Suppressor macrophage treated with lipopolysaccharide for 4 hours (primary cell): ENCODE measurements around the gene EPB41.
"Not testable (repeated sequence)": the region's sequence is repeated elsewhere in the genome, so short reads cannot be mapped to it uniquely, and the experiment has no call there.

Experiments used
- DNase-seq: peaks from one replicate; pipeline ENCODE4 v3.0.0-alpha.2; 2020

EPB41 gene

GRCh38 chr1:29056256-29056655 lies 141.9 kb downstream of the EPB41 start:
- DNase-seq = no peak

DNA sequence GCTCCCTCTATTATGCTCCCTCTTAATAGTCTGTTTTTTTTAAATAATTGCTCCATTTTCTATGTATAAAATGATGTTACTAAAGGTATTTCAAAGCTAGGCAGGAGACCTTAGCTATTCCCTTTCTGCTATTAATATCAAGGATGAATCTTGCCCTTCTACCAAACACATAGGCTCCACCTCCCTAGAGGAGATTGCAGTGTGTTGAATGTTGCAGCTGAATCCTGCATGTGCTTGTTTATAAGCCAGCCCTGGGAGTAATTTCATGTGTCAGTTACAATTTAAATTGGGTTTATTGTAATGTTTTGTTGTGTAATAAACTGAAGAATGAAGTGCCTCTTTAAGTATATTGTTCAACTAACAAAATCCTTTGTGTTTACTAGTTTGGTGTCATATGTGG lies 143.3 kb downstream of the EPB41 start:
- no peak for DNase-seq

DNA sequence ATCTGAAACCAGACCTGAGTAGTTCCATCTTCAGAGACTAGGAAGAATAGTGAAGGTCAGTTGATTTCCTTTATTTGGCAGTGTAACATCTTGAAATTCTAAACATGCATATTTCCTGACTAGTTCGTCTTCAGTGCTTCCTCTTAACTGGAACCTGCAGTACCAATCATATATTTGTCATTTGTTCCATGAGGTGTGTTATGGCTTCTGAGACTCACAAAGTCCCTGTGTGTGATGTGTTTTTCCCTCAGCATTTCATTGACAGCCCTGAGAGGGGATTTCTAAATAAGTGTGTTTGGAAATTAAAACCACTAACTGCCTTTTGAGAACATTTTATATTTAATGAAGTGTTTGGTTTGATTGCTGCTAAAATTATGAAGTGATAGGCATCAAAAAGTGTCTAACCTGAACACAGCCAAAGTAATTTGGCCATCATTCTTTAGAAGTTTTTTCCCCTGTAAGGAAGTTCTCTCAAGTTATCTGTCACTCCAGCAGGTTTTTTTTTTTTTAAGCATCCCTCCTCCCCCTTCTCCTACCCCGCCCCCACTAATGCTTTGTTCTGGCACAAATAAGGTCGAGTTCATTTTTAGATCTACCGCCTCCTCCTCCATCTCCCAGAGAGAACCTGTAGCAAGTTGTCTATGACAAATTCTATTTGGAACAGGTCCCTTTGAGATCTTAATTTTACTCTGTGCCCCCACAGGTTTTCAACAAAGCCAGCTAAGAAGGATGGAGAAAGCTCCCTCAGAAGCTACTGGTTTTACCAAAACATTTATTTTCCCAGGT lies 148.0 kb downstream of the EPB41 start:
- DNase-seq = no peak

DNA sequence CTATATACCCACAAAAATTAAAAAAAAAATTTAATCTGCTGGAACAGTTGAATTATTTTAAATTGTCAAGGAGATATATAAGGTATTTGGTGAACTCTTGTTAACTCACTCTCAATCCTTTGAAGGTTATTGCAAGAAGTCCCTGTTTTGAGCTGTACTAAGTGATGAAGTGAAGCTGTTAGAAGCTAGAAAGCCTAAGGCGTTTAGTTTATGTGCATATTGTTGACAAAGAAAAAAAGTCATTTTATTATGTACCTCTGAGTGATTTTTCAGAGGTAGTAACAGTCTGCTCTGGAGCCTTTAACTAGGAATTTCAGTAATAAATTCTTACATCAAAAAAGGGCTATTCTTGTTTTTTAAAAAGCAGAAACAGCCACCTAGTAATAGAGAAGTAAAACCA lies 149.7 kb downstream of the EPB41 start:
- DNase-seq = no peak

- DNase-seq = no peak
These were observed 162.8 kb downstream of the EPB41 start for GRCh38 chr1:29077155-29077554.

GRCh38 chr1:29079916-29080629 lies 165.7 kb downstream of the EPB41 start:
- DNase-seq = not testable (repeated sequence)

- DNase-seq = no peak
These were observed 166.8 kb downstream of the EPB41 start for GRCh38 chr1:29081201-29081600.

DNA sequence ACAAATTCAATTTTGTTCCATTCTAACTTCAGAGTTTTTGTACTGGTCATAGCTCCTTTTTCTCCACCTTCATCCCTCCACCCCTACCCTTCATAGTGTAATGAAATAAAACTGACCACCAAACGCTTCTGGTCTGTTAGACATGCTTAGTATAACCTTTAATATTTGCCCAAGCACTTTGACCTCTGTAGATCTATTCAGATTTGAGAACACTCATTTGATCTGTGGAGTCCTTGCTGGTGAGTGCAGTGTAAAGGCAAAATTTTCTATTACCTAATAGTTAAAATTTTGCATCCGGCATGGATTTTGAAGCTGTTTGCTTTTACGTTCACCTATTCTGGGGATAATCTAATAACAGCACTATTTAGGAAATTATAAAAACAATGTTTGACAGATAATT lies 168.2 kb downstream of the EPB41 start:
- DNase-seq = no peak

DNA sequence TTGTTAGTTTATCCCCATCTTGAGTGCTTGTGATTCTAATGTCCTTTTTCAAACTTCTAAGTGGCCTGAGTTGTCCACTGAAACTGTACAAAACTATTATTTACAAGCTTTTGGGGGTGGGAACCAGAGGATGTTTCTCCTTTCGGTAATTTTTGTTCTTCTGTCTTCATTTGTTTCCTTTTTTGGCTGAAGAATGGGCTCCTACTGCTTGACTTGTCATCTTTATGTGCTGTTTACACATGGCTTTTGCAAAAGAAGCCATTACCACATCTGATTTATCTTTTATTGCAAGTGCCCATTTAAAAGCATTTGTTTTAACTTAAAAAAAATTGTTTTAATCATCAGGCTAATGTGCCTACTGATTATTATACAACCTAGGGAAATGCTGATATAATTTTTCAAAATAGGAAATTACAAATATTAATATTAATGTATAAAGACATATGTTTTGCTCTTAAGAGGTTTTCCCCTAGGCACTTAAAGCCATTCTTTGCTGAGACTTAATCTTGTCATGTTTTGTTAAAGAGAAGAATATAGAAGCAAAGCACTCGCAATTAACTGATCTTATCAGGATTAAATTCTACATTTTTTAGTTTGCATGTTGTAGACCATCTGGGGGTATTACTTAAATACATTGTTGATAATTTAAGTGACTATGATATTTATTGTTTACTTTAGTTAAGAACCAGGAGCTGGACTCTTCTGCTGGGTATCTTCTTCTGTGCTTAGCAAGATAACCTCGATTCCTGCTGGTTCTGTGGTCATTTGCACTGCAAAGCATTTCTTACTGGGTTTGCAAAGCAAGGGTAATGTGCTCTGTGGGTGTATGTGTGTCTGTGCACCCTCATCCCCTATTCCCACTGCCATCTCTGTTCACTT lies 169.2 kb downstream of the EPB41 start:
- DNase-seq = no peak

DNA sequence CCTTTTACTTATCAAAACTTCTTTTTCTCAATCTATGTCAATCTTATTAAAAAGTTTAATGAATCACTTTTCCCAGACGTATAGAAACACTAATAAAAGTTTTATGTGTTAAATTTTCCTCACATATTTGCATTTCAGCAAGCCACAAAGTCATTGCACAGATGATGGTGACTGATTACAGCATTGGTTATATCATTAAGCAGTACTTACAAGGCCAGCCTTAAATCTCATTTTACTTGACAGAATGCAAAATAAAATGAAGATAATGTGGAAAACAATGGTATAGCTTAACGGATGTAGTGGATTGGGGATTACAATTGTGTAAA lies 169.8 kb downstream of the EPB41 start:
- no peak for DNase-seq

GRCh38 chr1:29090937-29091618 lies 176.7 kb downstream of the EPB41 start:
- DNase-seq = no peak

DNA sequence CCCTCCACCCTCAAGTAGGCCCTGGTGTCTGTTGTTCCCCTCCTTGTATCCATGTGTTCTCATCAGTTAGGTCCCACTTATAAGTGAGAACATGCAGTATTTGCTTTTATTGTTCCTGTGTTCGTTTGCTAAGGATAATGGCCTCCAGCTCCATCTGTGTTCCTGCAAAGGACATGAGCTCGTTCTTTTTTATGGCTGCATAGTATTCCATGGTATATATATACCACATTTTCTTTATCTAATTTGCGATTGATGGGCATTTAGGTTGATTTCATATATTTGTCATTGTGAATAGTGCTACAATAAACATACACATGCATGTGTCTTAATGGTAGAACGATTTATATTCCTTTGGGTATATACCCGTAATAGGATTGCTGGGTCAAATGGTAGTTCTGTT lies 178.3 kb downstream of the EPB41 start:
- DNase-seq = not testable (repeated sequence)

DNA sequence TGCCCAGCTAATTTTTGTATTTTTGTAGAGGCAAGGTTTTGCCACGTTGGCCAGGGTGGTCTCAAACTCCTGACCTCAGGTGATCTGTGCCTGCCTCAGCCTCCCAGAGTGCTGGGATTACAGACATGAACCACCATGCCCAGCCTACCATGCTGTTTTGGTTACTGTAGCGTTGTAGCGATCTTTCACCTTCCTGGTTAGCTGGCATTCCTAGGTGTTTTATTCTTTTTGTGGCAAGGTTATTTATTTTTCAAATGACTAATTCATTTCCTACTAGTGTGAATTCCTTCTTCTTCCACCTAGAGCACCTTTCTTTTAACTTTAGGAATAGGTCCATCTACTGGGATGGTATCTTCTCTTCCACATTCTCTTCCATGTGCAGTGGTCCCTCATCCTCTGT lies 180.1 kb downstream of the EPB41 start:
- no peak for DNase-seq

DNA sequence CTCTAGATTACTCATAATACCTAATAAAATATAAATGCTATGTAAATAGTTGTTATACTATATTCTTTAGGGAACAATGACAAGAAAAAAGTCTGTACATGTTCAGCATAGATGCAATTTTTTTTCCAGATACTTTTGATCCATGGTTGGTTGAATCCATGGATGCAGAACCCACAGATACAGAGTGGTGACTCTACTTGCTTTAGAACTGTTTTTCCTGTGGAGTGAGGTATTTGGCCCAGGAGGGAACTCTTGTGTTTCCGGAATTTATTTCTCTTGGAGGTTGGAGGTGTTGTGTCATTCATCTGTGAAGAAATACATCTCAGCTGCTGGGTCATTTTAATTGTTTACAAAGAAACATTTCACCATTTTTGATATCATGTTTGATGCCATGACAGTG lies 180.6 kb downstream of the EPB41 start:
- DNase-seq = no peak

GRCh38 chr1:29096231-29096886 lies 182.0 kb downstream of the EPB41 start:
- DNase-seq = no peak

DNA sequence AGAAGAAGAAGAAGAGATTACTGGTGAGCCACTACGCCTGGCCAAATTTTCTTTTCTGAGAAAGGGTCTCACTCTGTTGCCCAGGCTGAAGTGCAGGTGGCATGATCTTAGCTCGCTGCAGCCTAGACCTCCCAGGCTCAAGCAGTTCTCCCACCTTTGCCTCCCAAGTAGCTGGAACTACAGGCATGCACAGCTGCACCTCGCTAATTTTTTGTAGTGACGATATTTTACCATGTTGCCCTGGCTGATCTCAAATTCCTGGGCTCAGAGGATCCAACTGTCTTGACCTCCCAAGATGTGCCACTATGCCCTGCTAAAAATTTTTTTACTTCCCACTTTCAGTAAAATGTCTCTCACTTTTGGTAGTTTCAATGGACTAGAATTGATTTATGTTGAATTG lies 184.9 kb downstream of the EPB41 start:
- DNase-seq = no peak

DNA sequence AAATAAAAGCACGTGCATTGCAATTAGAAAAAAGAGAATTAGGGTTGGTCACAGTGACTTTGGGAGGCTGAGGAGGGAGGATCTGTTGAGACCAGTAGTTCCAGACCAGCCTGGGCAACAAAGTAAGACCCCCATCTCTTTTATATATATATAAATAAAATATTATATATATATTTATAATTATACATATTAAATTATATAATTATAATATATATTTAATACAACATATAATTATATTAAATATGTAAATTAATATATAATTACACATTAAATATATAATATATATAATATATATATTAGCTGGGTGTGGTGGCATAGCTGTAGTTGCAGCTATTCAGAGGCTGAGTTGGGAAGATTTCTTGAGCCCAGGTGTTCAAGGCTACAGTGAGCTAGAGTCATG lies 186.1 kb downstream of the EPB41 start:
- DNase-seq = no peak

GRCh38 chr1:29105822-29106221 lies 191.5 kb downstream of the EPB41 start:
- no peak for DNase-seq

GRCh38 chr1:29108041-29108440 lies 193.7 kb downstream of the EPB41 start:
- DNase-seq = not testable (repeated sequence)

- no peak for DNase-seq
These were observed 198.5 kb downstream of the EPB41 start for GRCh38 chr1:29112705-29113412.

- DNase-seq = no peak
These were observed 199.2 kb downstream of the EPB41 start for GRCh38 chr1:29113413-29114117.
